ENCODE measurements around the gene AFF2.

GRCh38 chrX:148568763-148569162, 68.3 kb downstream of the AFF2 start:
- TF ChIP-seq, protein P1, sequence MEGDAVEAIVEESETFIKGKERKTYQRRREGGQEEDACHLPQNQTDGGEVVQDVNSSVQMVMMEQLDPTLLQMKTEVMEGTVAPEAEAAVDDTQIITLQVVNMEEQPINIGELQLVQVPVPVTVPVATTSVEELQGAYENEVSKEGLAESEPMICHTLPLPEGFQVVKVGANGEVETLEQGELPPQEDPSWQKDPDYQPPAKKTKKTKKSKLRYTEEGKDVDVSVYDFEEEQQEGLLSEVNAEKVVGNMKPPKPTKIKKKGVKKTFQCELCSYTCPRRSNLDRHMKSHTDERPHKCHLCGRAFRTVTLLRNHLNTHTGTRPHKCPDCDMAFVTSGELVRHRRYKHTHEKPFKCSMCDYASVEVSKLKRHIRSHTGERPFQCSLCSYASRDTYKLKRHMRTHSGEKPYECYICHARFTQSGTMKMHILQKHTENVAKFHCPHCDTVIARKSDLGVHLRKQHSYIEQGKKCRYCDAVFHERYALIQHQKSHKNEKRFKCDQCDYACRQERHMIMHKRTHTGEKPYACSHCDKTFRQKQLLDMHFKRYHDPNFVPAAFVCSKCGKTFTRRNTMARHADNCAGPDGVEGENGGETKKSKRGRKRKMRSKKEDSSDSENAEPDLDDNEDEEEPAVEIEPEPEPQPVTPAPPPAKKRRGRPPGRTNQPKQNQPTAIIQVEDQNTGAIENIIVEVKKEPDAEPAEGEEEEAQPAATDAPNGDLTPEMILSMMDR (IDR thresholded peaks at IDR 0.05; ENCODE audit: extremely low read depth in 1 of 2, insufficient read depth in 1 of 2, low read depth in 1 of 2, low read length in 2 of 2): no peak
- TF ChIP-seq POLR2A (IDR thresholded peaks at IDR 0.05; ENCODE audit: low read depth, low read length): no peak
- TF ChIP-seq, protein P2, sequence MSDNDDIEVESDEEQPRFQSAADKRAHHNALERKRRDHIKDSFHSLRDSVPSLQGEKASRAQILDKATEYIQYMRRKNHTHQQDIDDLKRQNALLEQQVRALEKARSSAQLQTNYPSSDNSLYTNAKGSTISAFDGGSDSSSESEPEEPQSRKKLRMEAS (IDR thresholded peaks at IDR 0.05; ENCODE audit: insufficient read depth, insufficient read length): no peak
- TF ChIP-seq POLR2AphosphoS5 (IDR thresholded peaks at IDR 0.05; ENCODE audit: insufficient read depth, low read depth, low read length): no peak
- no peak for TF ChIP-seq FOS (IDR thresholded peaks at IDR 0.05; ENCODE audit: borderline replicate concordance, insufficient read depth, low read length)
- no peak for TF ChIP-seq JUN (IDR thresholded peaks at IDR 0.05; ENCODE audit: borderline replicate concordance, insufficient read depth, insufficient read length, low read depth)
- no peak for TF ChIP-seq EZH2 (IDR thresholded peaks at IDR 0.05; ENCODE audit: borderline replicate concordance, low read depth, low read length, severe bottlenecking)
- no peak for TF ChIP-seq MYC (IDR thresholded peaks at IDR 0.05; ENCODE audit: low read depth, low read length)
- TF ChIP-seq GATA2 (IDR thresholded peaks at IDR 0.05; ENCODE audit: insufficient read depth, insufficient read length, low read depth, low read length): no peak

All from endothelial cell of umbilical vein (primary cell).